HEK293T (cell line): ENCODE measurements around the gene NOL4L.

Experiments used
- BHLHE40 ChIP-seq: fragments of 450-650 bp; IDR thresholded peaks from 2 replicates; pipeline ENCODE4 v1.6.1; 2016; ENCODE audit warnings: mild to moderate bottlenecking, moderate library complexity, borderline replicate concordance
- FOXM1 ChIP-seq: fragments of 450-650 bp; IDR thresholded peaks from 2 replicates; pipeline ENCODE4 v1.6.1; 2017; ENCODE audit warnings: mild to moderate bottlenecking, borderline replicate concordance
- NFRKB ChIP-seq: fragments of 450-650 bp; IDR thresholded peaks from 2 replicates; pipeline ENCODE4 v1.6.1; 2016; ENCODE audit warnings: mild to moderate bottlenecking, moderate library complexity
- SP1 ChIP-seq: fragments of 450-650 bp; IDR thresholded peaks from 2 replicates; pipeline ENCODE4 v1.6.1; 2017
- TARDBP ChIP-seq: fragments of 450-650 bp; IDR thresholded peaks from 2 replicates; pipeline ENCODE4 v1.6.1; 2016

DNA sequence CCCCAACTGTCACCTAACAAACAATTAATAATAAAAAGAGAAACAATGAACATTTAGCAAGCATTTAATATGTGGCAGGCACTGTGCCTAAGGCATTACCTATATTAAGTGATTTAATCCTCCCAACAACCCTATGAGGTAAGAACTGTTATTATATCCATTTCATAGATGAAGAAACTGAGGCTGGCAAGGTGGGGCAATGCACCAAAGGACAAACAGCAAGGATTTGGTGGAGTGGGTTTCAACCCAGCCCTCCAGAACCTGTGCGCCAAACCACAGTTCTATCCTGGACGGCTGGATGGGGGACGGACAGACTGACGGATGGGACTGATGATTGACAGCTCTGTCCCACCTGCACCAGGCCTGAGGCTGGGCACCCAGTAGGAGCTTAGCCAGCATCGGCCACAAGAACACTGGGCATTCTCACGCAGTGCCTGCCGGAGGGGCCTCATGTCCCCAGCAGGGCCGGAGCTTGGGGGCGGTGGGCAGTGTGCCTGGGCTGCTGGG, 24.6 kb downstream of the NOL4L start:
- TF ChIP-seq FOXM1, result no peak
- TF ChIP-seq TARDBP, result no peak
- no peak for TF ChIP-seq BHLHE40
- no peak for TF ChIP-seq SP1
- TF ChIP-seq NFRKB, result no peak
